ENCODE data around the gene RNMT. TPM values are rescaled to one million over a fixed set of nuclear protein-coding genes. Genes with fewer than 3 reads are reported as not detected.

RNMT gene
- total and polyA plus RNA-seq, 2 donors from 2014 or later, result 16.5 to 32.4 TPM

- no peak for TF ChIP-seq CTCF (IDR thresholded peaks at IDR 0.05; ENCODE audit: borderline replicate concordance, extremely low read depth, insufficient read depth)
- H3K4me3 ChIP-seq (ENCODE audit: low read length in 3 of 3), result peak overlapping the region; percentile 82 to 97 (median 94)
- H3K9ac ChIP-seq (ENCODE audit: low read length in 3 of 3), result peak overlapping the region; percentile 30 to 81 (median 62)
- DNase-seq, result peak in 1 of 5 donors; percentile 30
- H3K4me1 ChIP-seq (ENCODE audit: control insufficient read depth in 2 of 3, insufficient read depth in 2 of 3, low read depth in 1 of 3, low read length in 3 of 3), result peaks cover 4 to 12% (median 5%) of the 10 kb centered on the region in 3 donors
- intact Hi-C loops (cut with DNase I), result no loop called here
- FAIRE-seq, result no peak
- H3K27me3 ChIP-seq (ENCODE audit: control insufficient read depth, insufficient read depth, low read length), result no peaks in the 10 kb centered on the region
- peak overlapping the region in 1 of 2 donors; percentile 97 for H3K27ac ChIP-seq (ENCODE audit: low read depth in 2 of 2, low read length in 2 of 2)
- H3K9me3 ChIP-seq (ENCODE audit: control insufficient read depth in 2 of 3, insufficient read depth in 1 of 3, low read length in 3 of 3), result no peaks in the 10 kb centered on the region
- H3K36me3 ChIP-seq (ENCODE audit: control insufficient read depth in 2 of 3, insufficient read depth in 3 of 3, low read length in 3 of 3), result no peaks in the 10 kb centered on the region
Observed at GRCh38 chr18:13725566-13726231, 774 bp upstream of the RNMT start.

GRCh38 chr18:13726972-13727331 is 479 bp downstream of the RNMT start:
- peaks cover 4 to 12% (median 5%) of the 10 kb centered on the region in 3 donors for H3K4me1 ChIP-seq (ENCODE audit: control insufficient read depth in 2 of 3, insufficient read depth in 2 of 3, low read depth in 1 of 3, low read length in 3 of 3)
- H3K9me3 ChIP-seq (ENCODE audit: control insufficient read depth in 2 of 3, insufficient read depth in 1 of 3, low read length in 3 of 3), result no peaks in the 10 kb centered on the region
- intact Hi-C loops (cut with DNase I), result no loop called here
- no peak for TF ChIP-seq CTCF (IDR thresholded peaks at IDR 0.05; ENCODE audit: borderline replicate concordance, extremely low read depth, insufficient read depth)
- peak overlapping the region; percentile 97 for H3K27ac ChIP-seq (ENCODE audit: low read depth in 2 of 2, low read length in 2 of 2)
- H3K27me3 ChIP-seq (ENCODE audit: control insufficient read depth, insufficient read depth, low read length), result no peaks in the 10 kb centered on the region
- DNase-seq (no peak), FAIRE-seq (no peak)
- peak overlapping the region; percentile 94 to 97 (median 95) for H3K4me3 ChIP-seq (ENCODE audit: low read length in 3 of 3)
- H3K36me3 ChIP-seq (ENCODE audit: control insufficient read depth in 2 of 3, insufficient read depth in 3 of 3, low read length in 3 of 3), result no peaks in the 10 kb centered on the region
- peak overlapping the region; percentile 33 to 87 (median 76) for H3K9ac ChIP-seq (ENCODE audit: low read length in 3 of 3)

GRCh38 chr18:13730481-13730880 is 4.0 kb downstream of the RNMT start:
- no peak overlapping the region for H3K9ac ChIP-seq (ENCODE audit: low read length in 3 of 3)
- H3K27ac ChIP-seq (ENCODE audit: low read depth in 2 of 2, low read length in 2 of 2), result no peak overlapping the region
- no peak for DNase-seq
- no peaks in the 10 kb centered on the region for H3K9me3 ChIP-seq (ENCODE audit: control insufficient read depth in 2 of 3, insufficient read depth in 1 of 3, low read length in 3 of 3)
- no peak for FAIRE-seq
- intact Hi-C loops (cut with DNase I), result no loop called here
- TF ChIP-seq CTCF (IDR thresholded peaks at IDR 0.05; ENCODE audit: borderline replicate concordance, extremely low read depth, insufficient read depth), result no peak
- peaks cover 0 to 15% (median 2%) of the 10 kb centered on the region in 3 donors for H3K36me3 ChIP-seq (ENCODE audit: control insufficient read depth in 2 of 3, insufficient read depth in 3 of 3, low read length in 3 of 3)
- no peak overlapping the region for H3K4me3 ChIP-seq (ENCODE audit: low read length in 3 of 3)
- peaks cover 0 to 6% (median 4%) of the 10 kb centered on the region in 3 donors for H3K4me1 ChIP-seq (ENCODE audit: control insufficient read depth in 2 of 3, insufficient read depth in 2 of 3, low read depth in 1 of 3, low read length in 3 of 3)
- H3K27me3 ChIP-seq (ENCODE audit: control insufficient read depth, insufficient read depth, low read length), result no peaks in the 10 kb centered on the region
